HL-60/S4 treated with phorbol 12-myristate 13-acetate at 8.2 ng/mL for 4 days and 3 days (cell line): Measurements from ENCODE around the gene TRAPPC3L.

ENCODE experiments used
- in situ Hi-C: fragments of 300-500 bp; cut with MboI; formaldehyde crosslinking; loops from 2 replicates; pipeline ENCODE4 v1.15.0; 2022; ENCODE audit warnings: low sequenced_read_pairs

Gene TRAPPC3L

DNA sequence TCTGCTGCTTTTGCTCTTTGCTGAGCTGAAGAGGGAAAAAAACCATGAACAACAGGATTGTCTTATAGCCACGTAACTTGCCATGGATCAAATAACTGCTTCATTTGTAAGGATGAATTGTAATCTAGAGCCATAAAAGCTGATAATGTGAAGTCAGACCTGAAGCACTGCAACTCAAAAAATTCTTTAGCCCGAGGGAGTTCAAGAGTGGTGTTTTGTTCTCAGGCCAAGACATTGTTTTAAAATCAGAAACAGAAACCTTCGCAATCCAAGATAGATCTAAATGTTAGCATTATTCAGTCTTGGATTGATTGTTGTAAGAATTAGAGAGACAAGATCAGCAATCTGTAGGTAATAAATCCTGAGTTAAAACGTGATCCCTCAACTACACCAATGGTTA is at the start of gene TRAPPC3L:
TRAPPC3L (minus strand) TSS at position 34 of the 400 bp plus-strand sequence. CDS start 170 bp downstream, outside the sequence.
- in situ Hi-C loops: no loop called here

DNA sequence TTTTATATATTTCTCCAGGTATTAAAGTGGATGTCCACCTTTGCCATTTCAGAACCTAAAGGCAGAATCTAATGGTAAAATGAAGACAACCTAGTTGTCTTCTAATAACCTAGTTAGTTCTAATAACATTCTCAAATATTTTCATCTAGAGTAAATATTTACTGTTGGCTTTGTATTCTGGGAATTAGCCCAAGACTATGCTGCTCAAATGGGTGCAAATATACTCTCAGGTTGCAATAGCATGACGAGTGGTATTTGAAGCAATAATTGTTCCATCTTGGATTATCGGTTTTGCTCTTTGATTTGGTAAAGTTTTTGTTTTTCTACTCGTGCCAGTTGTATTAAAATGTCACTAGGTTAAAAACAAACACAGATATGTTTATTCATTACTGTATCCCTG is 49.8 kb upstream of the TRAPPC3L start:
- in situ Hi-C loops: no loop called here

DNA sequence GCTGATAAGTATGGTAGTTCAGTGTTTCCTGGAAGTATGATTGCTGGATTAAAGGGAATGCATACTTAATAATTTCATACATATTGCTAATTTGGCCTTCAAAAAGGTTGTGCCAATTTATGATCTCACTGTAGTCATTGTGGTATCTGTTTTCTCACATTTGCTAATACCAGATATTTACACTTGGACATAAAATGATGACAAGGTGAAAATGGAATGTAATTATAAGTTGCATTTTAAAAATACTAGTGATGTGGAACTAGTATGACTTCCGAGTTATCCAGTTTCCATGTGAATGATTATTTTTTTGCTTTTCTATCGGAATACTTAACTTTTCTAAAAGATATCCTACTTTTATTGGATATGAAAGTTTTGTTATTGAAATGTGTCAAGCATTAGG is 41.3 kb upstream of the TRAPPC3L start:
- in situ Hi-C loops: no loop called here

DNA sequence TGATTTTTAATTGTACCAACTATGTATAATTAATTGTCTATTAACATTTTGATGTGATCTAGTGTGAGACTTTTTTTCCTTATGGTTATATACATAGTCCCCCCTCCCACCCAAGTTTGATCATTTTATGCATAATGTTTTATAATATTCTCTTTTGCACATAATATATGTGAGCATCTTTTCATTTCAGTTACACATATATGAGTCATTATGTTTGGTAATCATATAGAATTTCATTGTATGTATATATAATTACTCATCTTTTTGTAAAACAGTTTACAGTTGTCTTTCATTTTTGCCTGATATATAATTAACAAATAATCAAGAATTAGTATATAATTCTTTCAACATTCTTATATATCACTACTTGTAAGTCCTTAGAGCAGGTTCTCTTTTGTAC is 40.8 kb upstream of the TRAPPC3L start:
- in situ Hi-C loops: no loop called here

DNA sequence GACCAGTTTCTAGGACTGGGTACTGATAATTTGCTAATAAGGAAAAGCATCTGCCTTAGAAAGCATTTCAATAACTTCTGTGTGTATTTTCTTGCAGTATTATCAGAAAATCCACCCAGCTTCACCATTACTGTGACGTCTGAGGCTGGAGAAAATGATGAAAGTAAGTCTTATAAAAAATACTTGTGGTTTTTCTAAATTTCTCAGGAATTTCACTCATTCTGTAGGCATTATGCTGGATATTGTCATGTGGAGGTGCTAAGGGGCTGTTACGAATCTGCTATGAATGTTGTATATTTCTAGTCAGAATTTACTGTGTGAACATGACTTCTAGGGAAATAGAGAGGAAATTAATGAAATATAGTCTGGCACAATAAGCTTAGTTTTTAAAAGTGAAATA is 34.7 kb upstream of the TRAPPC3L start:
- in situ Hi-C loops: no loop called here

DNA sequence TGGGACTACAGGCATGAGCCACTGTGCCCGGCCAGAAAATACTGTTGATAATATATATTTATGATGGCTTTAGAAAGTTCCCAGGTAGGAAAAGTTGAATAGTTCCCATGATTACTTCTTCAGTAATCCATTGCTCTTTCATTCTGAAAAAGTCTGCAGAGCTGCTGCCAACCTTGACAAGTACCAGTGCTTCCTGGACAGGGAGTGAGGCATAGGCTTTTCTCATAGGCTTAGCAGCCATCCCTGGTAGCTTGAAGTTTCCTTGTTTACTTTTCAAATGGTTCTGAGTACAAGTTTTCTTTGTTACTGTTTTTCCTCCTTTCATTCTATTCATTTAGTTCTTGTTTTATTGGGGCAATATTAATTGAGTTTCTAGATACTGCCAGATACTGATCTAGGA is 33.7 kb upstream of the TRAPPC3L start:
- in situ Hi-C loops: no loop called here

DNA sequence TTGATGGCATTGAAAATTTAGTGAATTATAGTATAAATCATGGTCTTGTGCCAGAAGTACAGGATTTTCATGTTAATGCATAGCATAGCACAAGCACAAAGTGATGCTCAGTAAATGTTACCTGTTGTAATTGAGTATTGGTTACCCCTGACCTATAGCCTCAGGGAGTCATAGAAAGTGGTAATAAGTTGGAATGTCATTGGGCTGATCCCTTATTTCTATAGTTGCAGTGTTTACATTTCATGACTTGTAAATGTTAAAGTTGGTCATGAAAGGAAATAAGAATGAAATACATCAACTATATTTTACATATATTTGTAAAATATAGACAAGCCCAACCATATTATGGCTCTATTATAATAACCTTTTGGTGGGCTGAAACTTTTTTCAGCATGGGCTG is 32.9 kb upstream of the TRAPPC3L start:
- in situ Hi-C loops: no loop called here

DNA sequence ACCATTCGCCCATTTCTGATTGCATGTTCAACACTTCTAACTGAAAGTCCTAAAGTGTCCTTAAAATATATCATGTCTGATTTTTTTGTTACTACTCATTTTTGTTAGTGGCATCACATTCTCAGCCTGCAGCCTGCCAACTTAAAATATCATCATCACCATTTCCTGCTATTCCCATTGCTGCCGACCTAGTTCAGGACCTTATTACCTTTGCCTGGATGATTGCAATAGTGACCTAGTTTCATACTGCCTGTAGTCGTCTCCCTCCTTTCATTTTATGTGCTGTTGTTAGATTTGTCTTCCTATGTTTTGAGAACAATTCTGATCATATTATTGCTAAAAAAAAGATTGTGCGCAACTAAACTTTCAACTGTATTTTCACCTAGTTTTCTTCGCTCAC is 32.0 kb upstream of the TRAPPC3L start:
- in situ Hi-C loops: no loop called here

DNA sequence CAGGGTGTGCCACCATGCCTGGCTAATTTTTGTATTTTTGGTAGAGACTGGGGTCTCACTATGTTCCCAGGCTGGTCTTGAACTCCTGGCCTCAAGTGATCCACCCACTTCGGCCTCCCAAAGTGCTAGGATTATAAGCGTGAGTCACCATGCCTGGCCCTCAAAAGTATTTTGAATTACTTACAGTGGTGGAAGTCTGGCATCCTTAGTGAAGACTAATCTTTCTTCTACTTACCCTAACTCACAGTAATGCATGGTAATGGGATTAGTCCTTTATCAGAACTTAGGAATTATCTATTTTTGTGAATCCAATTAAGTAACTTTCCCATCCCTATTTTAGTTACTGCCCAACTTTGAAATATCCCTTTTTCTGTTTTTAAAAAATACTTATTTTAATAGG is 29.7 kb upstream of the TRAPPC3L start:
- in situ Hi-C loops: no loop called here

DNA sequence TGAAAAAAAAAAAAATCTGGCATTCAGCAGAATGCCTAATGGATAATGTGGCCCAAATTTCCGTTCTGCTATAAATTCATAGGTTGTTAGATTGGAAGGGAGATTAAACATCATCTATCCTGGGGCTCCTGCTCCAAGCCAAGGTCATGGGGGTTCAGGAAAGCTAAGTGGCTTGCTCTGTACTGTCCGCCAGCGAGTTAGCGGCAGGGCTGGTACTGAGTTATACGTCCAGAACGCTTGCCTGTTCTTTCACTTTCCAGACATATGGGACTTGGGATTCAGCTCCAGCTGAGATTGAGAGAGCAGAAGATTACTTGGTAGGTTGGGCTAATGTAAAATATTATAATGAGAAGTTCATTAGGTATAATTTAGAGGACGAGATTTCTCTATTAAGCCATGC is 26.7 kb upstream of the TRAPPC3L start:
- in situ Hi-C loops: loop anchor here (25.0 kb wide), 1 partner anchor 310 kb away; the partner anchor contains the start of gene TSPYL4

DNA sequence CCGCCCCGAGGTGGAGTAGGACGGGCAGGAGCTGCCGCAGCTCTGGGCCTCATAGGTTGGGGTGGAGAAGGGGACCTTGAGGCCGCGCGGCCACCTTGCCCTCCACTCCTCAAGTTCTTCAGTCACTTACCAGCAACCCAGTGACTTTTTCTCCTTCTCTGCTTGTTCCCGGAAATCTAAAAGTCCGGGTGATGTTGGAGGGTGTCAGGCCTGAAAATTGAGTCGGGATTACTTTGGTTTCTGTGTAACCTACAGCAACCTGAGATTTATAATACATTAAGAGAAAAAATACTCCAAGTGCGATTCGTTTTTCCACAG is 26.2 kb upstream of the TRAPPC3L start:
- in situ Hi-C loops: loop anchor here (25.0 kb wide), 1 partner anchor 309 kb away; the partner anchor contains the start of gene TSPYL4

DNA sequence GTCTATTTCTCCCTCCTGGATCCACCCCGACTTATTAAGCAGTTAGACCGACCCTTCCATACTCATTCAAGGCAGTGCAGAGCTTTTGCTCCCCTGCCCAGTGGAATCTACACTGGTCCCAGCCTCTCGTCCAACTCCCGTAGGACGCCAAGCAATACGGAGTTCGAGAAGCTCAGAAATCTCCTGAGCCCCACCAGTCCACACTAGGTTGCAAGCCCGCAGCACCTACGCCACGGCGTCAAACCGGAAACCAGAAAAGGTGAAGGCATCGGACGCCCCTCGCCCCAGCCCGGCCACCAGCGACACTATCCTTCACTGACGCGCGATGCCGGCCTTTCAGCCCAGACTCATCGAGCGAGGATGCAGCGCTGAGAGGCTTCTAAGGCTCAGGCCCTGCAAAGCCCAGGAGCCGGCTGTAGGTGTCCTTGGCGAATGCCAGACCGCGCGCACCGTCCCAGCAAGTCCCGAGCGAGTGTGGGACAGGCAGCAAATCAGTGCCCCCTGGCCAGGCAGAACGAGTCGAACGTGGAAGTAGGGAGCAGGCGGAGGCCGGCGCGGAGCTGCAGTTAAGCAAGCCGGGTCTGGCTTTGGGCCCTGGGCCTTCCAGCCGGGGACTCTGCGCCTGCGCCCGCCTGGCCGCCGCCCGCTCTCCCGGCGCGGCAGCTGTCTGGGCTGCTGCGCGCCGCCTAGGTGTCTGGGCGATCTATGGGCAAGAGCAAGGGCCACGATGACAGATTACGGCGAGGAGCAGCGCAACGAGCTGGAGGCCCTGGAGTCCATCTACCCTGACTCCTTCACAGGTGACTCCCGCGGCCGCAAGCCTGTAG is 25.6 kb upstream of the TRAPPC3L start, which contains the start of gene RWDD1:
RWDD1 (plus strand) TSS at position 649 of the 827 bp plus-strand sequence; CDS start at position 728, 79 bp downstream.
- in situ Hi-C loops: loop anchor here (25.0 kb wide), 1 partner anchor 309 kb away; the partner anchor contains the start of gene TSPYL4

DNA sequence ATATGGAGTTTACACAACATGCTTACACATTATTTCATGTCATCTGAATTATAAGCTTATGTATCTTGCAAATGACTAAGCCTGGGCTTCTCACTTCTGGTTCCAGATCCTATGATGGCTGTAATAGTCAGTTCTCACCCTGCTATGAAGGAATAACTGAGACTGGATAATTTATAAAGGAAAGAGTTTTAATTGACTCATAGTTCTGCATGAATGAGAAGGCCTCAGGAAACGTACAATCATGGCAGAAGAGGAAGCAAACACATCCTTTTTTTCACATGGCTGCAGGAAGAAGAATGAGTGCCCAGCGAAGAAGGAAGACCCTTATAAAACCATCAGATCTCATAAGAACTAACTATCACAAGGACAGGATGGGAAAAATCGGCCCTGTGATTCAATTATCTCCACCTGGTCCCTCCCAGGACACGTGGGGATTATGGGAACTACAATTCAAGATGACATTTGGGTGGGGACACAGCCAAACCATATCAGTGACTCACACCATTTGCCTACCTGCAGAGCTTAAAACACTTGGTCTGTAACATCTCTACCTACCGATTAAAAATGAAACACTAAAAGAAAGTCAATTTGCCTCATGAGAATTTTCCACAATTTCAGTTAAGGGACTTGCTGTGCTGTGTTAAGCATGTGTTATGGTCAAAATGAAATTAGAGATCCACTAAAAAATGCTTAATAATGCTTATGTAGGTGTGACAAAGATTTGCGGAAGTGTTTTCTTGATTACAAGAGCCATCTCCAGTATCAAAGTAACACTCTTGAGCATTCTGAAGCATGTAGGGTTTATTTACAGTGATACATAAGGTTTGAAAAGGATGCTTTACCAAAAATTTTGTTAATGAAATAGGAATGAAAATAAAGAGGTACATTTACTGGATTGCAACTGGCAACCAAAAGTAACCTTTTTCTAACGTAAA is 23.6 kb upstream of the TRAPPC3L start:
- in situ Hi-C loops: loop anchor here (25.0 kb wide), 1 partner anchor 307 kb away; the partner anchor contains the start of gene TSPYL4

DNA sequence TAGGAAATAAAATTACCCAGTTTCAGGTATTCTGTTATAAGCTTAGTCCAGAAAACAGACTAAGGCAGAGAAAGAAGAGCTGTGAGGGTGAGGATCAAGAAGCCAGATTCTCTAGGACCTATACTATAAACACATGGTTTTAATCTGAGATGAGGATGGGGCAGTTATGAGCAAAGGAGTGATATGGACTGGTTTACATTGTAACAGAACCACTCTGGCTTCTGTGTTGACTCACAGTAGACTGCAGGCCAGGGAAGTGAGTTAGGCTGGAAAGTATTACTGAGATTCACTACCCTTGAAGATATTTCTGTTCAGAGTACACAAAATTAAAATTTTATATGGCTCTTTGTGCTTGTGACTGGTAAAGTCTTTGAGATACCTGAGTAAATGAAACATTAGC is 22.6 kb upstream of the TRAPPC3L start:
- in situ Hi-C loops: loop anchor here (25.0 kb wide), 1 partner anchor 306 kb away; the partner anchor contains the start of gene TSPYL4

DNA sequence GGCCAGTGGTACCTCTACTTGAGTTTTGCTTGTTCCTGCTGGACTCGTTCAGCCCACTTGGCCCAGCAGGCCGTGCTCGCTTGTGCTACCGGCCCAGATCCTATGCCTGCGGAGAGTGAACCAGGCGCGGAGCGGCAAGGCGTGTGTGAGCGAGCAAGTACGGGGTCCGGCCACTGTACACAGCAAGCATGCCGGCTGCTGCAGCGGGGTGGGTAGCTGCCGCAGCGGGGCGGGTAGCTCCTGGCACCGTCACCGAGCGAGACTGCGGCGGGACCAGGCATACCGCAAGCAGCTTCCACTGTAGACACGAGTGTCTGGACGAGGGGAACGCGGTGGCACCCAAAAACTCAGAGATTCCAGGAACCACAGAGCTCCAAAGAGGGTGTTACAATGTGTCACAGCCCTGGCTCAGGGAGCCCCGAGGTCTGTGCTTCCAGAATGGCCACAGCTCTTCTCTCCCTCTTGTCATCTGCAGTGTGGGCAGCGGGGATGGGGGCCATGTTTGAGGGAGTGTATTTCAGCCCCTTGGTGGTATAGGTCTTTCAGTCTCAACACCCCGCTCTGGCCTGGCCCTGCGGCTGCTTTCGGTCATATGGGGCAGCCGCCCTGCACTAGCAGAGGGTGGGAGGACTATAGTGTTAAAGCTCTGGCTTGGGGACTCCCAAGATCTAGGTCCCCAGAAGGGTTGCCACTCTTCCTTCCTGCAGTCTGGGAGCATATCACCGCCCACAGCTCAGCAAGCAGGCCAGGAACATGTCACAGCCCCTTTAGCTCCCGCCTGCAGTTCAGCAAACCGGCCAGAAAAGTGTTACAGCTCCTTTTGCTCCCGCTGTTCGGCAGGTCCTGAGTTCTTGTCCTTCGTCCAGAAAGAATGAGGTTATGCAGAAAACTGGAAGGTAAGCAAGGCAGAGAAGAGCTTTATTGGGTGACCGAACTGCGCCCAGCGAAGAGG is 19.7 kb upstream of the TRAPPC3L start:
- in situ Hi-C loops: loop anchor here (25.0 kb wide), 1 partner anchor 303 kb away; the partner anchor contains the start of gene TSPYL4

DNA sequence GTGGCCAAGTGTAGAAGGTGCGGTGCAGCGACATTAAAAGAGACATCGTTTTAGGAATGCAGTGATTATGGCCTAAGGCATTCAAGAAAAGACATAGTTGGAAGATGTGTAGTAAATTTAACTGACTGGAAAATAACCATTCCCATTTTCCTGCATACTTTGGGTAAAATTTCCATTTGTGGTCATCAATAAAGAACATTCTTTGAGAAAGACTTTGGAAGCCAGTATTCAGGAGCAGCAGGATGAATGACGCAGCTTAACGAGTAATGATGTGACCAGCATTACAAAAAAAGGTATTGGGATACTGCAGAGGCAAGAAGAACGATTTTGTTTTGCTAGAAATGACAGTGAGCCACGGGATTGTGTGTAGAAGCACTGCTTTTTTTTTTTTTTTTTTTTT is 18.8 kb upstream of the TRAPPC3L start:
- in situ Hi-C loops: loop anchor here (25.0 kb wide), 1 partner anchor 302 kb away; the partner anchor contains the start of gene TSPYL4

DNA sequence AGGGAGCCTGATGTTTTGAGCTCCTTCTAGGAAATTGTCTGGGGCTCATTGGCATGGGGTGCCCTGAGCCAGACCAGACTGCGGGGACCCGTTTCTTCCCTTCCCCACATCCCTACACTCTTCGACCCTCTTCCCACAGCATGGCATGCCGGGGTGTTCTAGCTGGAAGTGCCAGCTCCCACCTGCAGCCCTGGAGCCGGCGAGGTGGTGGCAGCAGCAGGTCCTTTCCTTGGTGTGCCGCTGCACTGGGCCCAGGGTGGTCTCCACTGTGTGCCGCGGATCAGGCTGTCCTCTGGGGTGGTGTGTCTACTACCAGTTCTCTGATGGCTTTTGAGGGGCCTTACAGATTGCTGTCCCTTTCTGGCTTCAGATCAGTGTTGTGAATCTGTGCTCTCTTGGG is 18.3 kb upstream of the TRAPPC3L start:
- in situ Hi-C loops: loop anchor here (25.0 kb wide), 1 partner anchor 302 kb away; the partner anchor contains the start of gene TSPYL4

DNA sequence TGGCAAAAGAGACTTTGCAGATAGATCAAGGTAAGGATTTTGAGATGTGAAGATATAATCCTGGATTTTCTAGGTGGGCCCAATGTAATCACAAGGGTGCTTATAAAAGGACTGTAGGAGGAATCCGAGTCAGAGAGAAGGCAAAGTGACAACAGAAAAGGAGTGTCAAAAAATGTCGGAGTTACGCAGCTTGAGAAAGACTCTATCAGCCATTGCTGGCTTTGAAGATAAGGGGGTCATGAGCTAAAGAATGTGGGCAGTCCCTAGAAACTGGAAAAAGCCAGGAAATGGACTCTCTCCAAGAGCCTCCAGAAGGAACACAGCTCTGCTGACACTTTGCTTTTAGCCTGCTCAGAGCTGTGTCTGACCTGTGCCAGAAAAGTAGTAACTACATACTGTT is 17.1 kb upstream of the TRAPPC3L start:
- in situ Hi-C loops: loop anchor here (25.0 kb wide), 1 partner anchor 300 kb away; the partner anchor contains the start of gene TSPYL4

DNA sequence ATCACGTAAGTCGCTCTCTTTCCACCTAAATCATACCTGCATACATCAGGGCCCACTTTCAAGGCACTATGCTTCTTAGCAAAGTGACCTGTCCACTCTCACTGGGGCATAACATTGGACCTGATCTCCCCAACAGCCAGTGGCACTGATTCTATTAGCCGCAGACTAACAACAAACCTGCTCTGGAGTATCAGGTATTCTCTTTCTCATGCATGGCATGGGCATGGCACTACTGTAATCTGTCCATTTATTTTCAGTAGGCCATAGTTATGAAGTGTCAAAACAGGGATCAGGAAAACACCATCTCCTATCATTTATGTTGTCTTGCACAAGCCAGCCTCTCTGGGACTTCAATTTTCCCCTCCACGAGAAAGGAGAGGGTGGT is 16.5 kb upstream of the TRAPPC3L start:
- in situ Hi-C loops: loop anchor here (25.0 kb wide), 1 partner anchor 300 kb away; the partner anchor contains the start of gene TSPYL4
